Measurements from ENCODE around the gene CALD1.

GRCh38 chr7:134820295-134820694 lies 40.9 kb downstream of the CALD1 start:
- TF ChIP-seq POLR2A (IDR thresholded peaks at IDR 0.05; ENCODE audit: low read length) (no peak), GATA1 (IDR thresholded peaks at IDR 0.05; ENCODE audit: low read depth, low read length) (no peak)
